ENCODE measurements around the gene P2RX2.

The P2RX2 gene
- total RNA-seq, result 0 reads per million in 4 experiments

GRCh38 chr12:132618683-132619043 is at the start of gene P2RX2:
P2RX2 (plus strand) TSS chr12:132618776; CDS start chr12:132618817, 41 bp downstream.
- DNase-seq, result no peak

- DNase-seq, result no peak
Observed at GRCh38 chr12:132568826-132569480, 49.6 kb upstream of the P2RX2 start.

- DNase-seq, result no peak
Observed at GRCh38 chr12:132569856-132570480, 48.6 kb upstream of the P2RX2 start.

- no peak for DNase-seq
Observed at GRCh38 chr12:132570635-132571034, 47.9 kb upstream of the P2RX2 start.

GRCh38 chr12:132571051-132571450 is 47.5 kb upstream of the P2RX2 start:
- DNase-seq, result no peak

GRCh38 chr12:132571598-132571997 is 47.0 kb upstream of the P2RX2 start:
- DNase-seq, result no peak

- DNase-seq, result no peak
Observed at GRCh38 chr12:132572106-132572505, 46.5 kb upstream of the P2RX2 start.

- DNase-seq, result no peak
Observed at GRCh38 chr12:132572801-132573760, 45.5 kb upstream of the P2RX2 start.

GRCh38 chr12:132574271-132574996 is 44.1 kb upstream of the P2RX2 start:
- DNase-seq, result no peak

GRCh38 chr12:132575661-132576060 is 42.9 kb upstream of the P2RX2 start:
- no peak for DNase-seq

- no peak for DNase-seq
Observed at GRCh38 chr12:132576701-132577100, 41.9 kb upstream of the P2RX2 start.

- no peak for DNase-seq
Observed at GRCh38 chr12:132577191-132577920, 41.2 kb upstream of the P2RX2 start.

- no peak for DNase-seq
Observed at GRCh38 chr12:132578118-132578517, 40.5 kb upstream of the P2RX2 start.

GRCh38 chr12:132578826-132579225 is 39.8 kb upstream of the P2RX2 start:
- DNase-seq, result no peak

GRCh38 chr12:132579744-132580143 is 38.8 kb upstream of the P2RX2 start:
- no peak for DNase-seq

GRCh38 chr12:132580701-132581292 is 37.8 kb upstream of the P2RX2 start:
- no peak for DNase-seq

- no peak for DNase-seq
Observed at GRCh38 chr12:132581348-132582057, 37.1 kb upstream of the P2RX2 start.

GRCh38 chr12:132582058-132582420 is 36.5 kb upstream of the P2RX2 start:
- DNase-seq, result no peak

- DNase-seq, result no peak
Observed at GRCh38 chr12:132582582-132583410, 35.8 kb upstream of the P2RX2 start.

GRCh38 chr12:132583411-132583710 is 35.2 kb upstream of the P2RX2 start:
- no peak for DNase-seq
